VCaP (cell line): Measurements from ENCODE around the gene MRPL44.

Experiments
- H3K27ac ChIP-seq: fragments of 450-650 bp; 2 replicates; pipeline ENCODE4 v1.5.1; 2017
- CTCF ChIP-seq: fragments of 450-650 bp; conservative IDR thresholded peaks from 2 replicates; pipeline ENCODE4 v1.5.1; 2017; ENCODE audit warnings: mild to moderate bottlenecking, moderate library complexity

The MRPL44 gene

GRCh38 chr2:223989206-223989855, 32.1 kb downstream of the MRPL44 start:
- no peak overlapping the region for H3K27ac ChIP-seq
- peak; percentile 77 for TF ChIP-seq CTCF

- TF ChIP-seq CTCF, result no peak
- no peak overlapping the region for H3K27ac ChIP-seq
Observed at GRCh38 chr2:223989856-223990232, 32.6 kb downstream of the MRPL44 start.

GRCh38 chr2:223991611-223992010, 34.3 kb downstream of the MRPL44 start:
- no peak overlapping the region for H3K27ac ChIP-seq
- no peak for TF ChIP-seq CTCF

GRCh38 chr2:223993634-223994232, 36.5 kb downstream of the MRPL44 start:
- TF ChIP-seq CTCF, result peak; percentile 87
- no peak overlapping the region for H3K27ac ChIP-seq

GRCh38 chr2:223994562-223995162, 37.4 kb downstream of the MRPL44 start:
- no peak for TF ChIP-seq CTCF
- H3K27ac ChIP-seq, result no peak overlapping the region

- TF ChIP-seq CTCF, result no peak
Observed at GRCh38 chr2:223995569-223995968, 38.3 kb downstream of the MRPL44 start.

GRCh38 chr2:223996391-223996790, 39.1 kb downstream of the MRPL44 start:
- no peak for TF ChIP-seq CTCF
- H3K27ac ChIP-seq, result no peak overlapping the region

More at GRCh38 chr2:223995569-223995968, 38.3 kb downstream of the MRPL44 start:
- H3K27ac ChIP-seq, result no peak overlapping the region
